Ovary (tissue), 9 donors: ENCODE results near the gene NEK9. TPM values are rescaled to one million over a fixed set of nuclear protein-coding genes. Genes with fewer than 3 reads are reported as not detected.

Experiments
- DNase-seq, 5 donors: peaks; one replicate each; pipeline ENCODE4 v3.0.0-alpha.2; 2019 to 2020
- H3K27ac ChIP-seq, 2 donors: fragments of 200-600 bp; one replicate each; pipeline versions ENCODE4 v1.5.1 to v1.8.0; 2019 to 2022
- H3K27me3 ChIP-seq: fragments of 200-600 bp; one replicate; pipeline ENCODE4 v1.8.0; 2022
- H3K36me3 ChIP-seq: fragments of 200-600 bp; sonication (generic); one replicate; pipeline ENCODE4 v1.5.1; 2019
- H3K4me1 ChIP-seq: one replicate; pipeline ENCODE4 v1.8.1; 2013; ENCODE audit warnings: mild to moderate bottlenecking, moderate library complexity; ENCODE audit not compliant: insufficient read depth
- H3K4me3 ChIP-seq: fragments of 200-600 bp; sonication (generic); one replicate; pipeline ENCODE4 v1.5.1; 2017
- H3K9me3 ChIP-seq, 2 donors: fragments of 200-600 bp in 1 of 2; sonication (generic) in 1 of 2; one replicate each; pipeline versions ENCODE4 v1.5.1 to v1.8.1; 2013 to 2019; ENCODE audit warnings: mild to moderate bottlenecking in 1 of 2, moderate library complexity in 1 of 2
- CTCF ChIP-seq, 3 donors: fragments of 450-650 bp in 2 of 3; fragments of 200-600 bp in 1 of 3; IDR thresholded peaks; one replicate each; pipeline versions ENCODE4 v1.5.1 to v1.8.0; 2016 to 2022; ENCODE audit warnings: antibody characterized with exemption in 3 of 3, mild to moderate bottlenecking in 1 of 3
- EP300 ChIP-seq: sonication (generic); formaldehyde crosslinking; IDR thresholded peaks from one replicate; pipeline ENCODE4 v1.6.1; 2017; ENCODE audit warnings: antibody characterized with exemption
- POLR2A ChIP-seq: fragments of 450-650 bp; IDR thresholded peaks from one replicate; pipeline ENCODE4 v1.6.1; 2017; ENCODE audit warnings: antibody characterized with exemption, mild to moderate bottlenecking, moderate library complexity
- WGBS, 3 donors: extraction: QIAGEN DNeasy Blood & Tissue Kit in 1 of 3; methylation state at CpG; one replicate each; pipeline versions ENCODE4 v1.1.5 to v1.1.7; 2013 to 2017; 5-methylcytosine and 5-hydroxymethylcytosine counted together
- intact Hi-C, 4 donors: fragments of 100-400 bp; cut with DNase I; formaldehyde crosslinking; loops; one replicate each; pipeline versions ENCODE4 v1.11.0 to v1.15.1; 2022 to 2023
- polyA plus RNA-seq, 2 donors: library from polyadenylated mRNA; stranded (reverse); fragments of 200-250 nt in 1 of 2; fragments of 350-450 nt in 1 of 2; fragmentation: Illumina TruSeq in 1 of 2; extraction: RNeasy Lipid Tissue Mini Kit (QIAGEN cat#74804) in 1 of 2; gene quantifications; one replicate each; pipeline ENCODE4 v1.2.3, GENCODE V29; 2013 to 2014
- total RNA-seq, 7 donors: library from RNA; depleted of rRNA in 2 of 7; stranded (reverse); fragments of >200 nt in 2 of 7; fragmentation: NEBNext Ultra II Directional in 3 of 7; extraction: Animal tissue kit (Norgen Biotek cat#: 25700) in 3 of 7; gene quantifications; one replicate each; pipeline versions ENCODE4 v1.1.0 to v1.2.4, GENCODE V29; 2016 to 2023
- donor health status: DM: no; HTN: no; CAD: no; lungs with moderate emphysema.
- donor health status: DM: no; HTN: no; CAD: no.
- donor health status: Bipolar disorder and iron deficiency.
- donor health status: DM: yes; HTN: yes; CAD: no.
- donor health status: DM: no; HTN: no; CAD: no.
- donor health status: DM: yes; HTN: yes; CAD: no.

Gene NEK9
- total and polyA plus RNA-seq, 9 donors, result 57.0 to 140 (median 105) TPM

- no peak for TF ChIP-seq EP300
- TF ChIP-seq CTCF (IDR thresholded peaks at IDR 0.05), result no peak
- no peak for TF ChIP-seq POLR2A
- intact Hi-C loops, result no loop called here
- Histone ChIP-seq H3K27ac (no peak overlapping the region), H3K4me3 (no peak overlapping the region), H3K9me3 (no peaks in the 10 kb centered on the region), H3K4me1 (peaks cover 1% of the 10 kb centered on the region), H3K27me3 (no peaks in the 10 kb centered on the region), H3K36me3 (no peaks in the 10 kb centered on the region)
- 73 to 92% (median 82%) methylated on average over 2 of the region's 2 CpGs for WGBS, 3 donors
- no peak for DNase-seq
These were observed 12.3 kb upstream of the NEK9 start for GRCh38 chr14:75139185-75139584.

- Histone ChIP-seq H3K27me3 (no peaks in the 10 kb centered on the region), H3K36me3 (no peaks in the 10 kb centered on the region), H3K9me3 (no peaks in the 10 kb centered on the region), H3K27ac (no peak overlapping the region), H3K4me1 (no peaks in the 10 kb centered on the region), H3K4me3 (no peak overlapping the region)
- intact Hi-C loops, result no loop called here
- 41 to 56% (median 49%) methylated on average over 1 of the region's 1 CpG for WGBS, 3 donors
- no peak for TF ChIP-seq POLR2A
- no peak for TF ChIP-seq CTCF (IDR thresholded peaks at IDR 0.05)
- TF ChIP-seq EP300, result no peak
- DNase-seq, result no peak
These were observed 11.6 kb upstream of the NEK9 start for GRCh38 chr14:75138492-75138891.

- no peak for DNase-seq
- TF ChIP-seq CTCF (IDR thresholded peaks at IDR 0.05) (no peak), EP300 (no peak), POLR2A (no peak)
- Histone ChIP-seq H3K4me1 (no peaks in the 10 kb centered on the region), H3K27ac (no peak overlapping the region), H3K27me3 (no peaks in the 10 kb centered on the region), H3K36me3 (no peaks in the 10 kb centered on the region), H3K4me3 (no peak overlapping the region), H3K9me3 (no peaks in the 10 kb centered on the region)
- intact Hi-C loops, result loop anchor here in 2 of 4 donors (5.0 kb wide), 1 partner anchor 168 kb away; no protein-coding TSS in a partner anchor
- WGBS, 3 donors, result 75 to 79% (median 78%) methylated on average over 6 of the region's 6 CpGs
These were observed 7.8 kb upstream of the NEK9 start for GRCh38 chr14:75134644-75135043.

GRCh38 chr14:75133597-75133996, 6.7 kb upstream of the NEK9 start:
- Histone ChIP-seq H3K4me1 (no peaks in the 10 kb centered on the region), H3K9me3 (no peaks in the 10 kb centered on the region), H3K27ac (no peak overlapping the region), H3K36me3 (no peaks in the 10 kb centered on the region), H3K4me3 (no peak overlapping the region), H3K27me3 (no peaks in the 10 kb centered on the region)
- TF ChIP-seq POLR2A, result no peak
- no peak for TF ChIP-seq CTCF (IDR thresholded peaks at IDR 0.05)
- TF ChIP-seq EP300, result no peak
- no peak for DNase-seq
- intact Hi-C loops, result loop anchor here (2.0 to 5.0 kb wide), 2 partner anchors 169 kb away; no protein-coding TSS in a partner anchor
- WGBS, 3 donors, result 49 to 75% (median 49%) methylated on average over 2 of the region's 2 CpGs
